HG02938 (cell line): Measurements from ENCODE around the gene CCNK.

Experiments
- ATAC-seq: cut with Tn5 transposase; IDR thresholded peaks from one replicate; pipeline ENCODE4 v1.9.1; 2021; ENCODE audit warnings: mild to moderate bottlenecking, moderate library complexity; ENCODE audit not compliant: unreplicated experiment

The CCNK gene

GRCh38 chr14:99518441-99519346, 37.5 kb downstream of the CCNK start:
- ATAC-seq = peak; percentile 50

GRCh38 chr14:99519347-99519881, 38.2 kb downstream of the CCNK start:
- ATAC-seq = no peak

GRCh38 chr14:99519931-99520421, 38.8 kb downstream of the CCNK start:
- no peak for ATAC-seq

- ATAC-seq = no peak
Observed at GRCh38 chr14:99520571-99521081, 39.4 kb downstream of the CCNK start.

GRCh38 chr14:99521176-99522024, 40.2 kb downstream of the CCNK start:
- no peak for ATAC-seq

- ATAC-seq = no peak
Observed at GRCh38 chr14:99522025-99522401, 40.8 kb downstream of the CCNK start.

- ATAC-seq = no peak
Observed at GRCh38 chr14:99522457-99522891, 41.3 kb downstream of the CCNK start.

GRCh38 chr14:99522934-99523703, 41.9 kb downstream of the CCNK start:
- no peak for ATAC-seq

GRCh38 chr14:99523704-99524055, 42.5 kb downstream of the CCNK start:
- ATAC-seq = no peak

GRCh38 chr14:99524091-99524661, 43.0 kb downstream of the CCNK start:
- ATAC-seq = no peak

- no peak for ATAC-seq
Observed at GRCh38 chr14:99524804-99525698, 43.8 kb downstream of the CCNK start.

- no peak for ATAC-seq
Observed at GRCh38 chr14:99525699-99526080, 44.5 kb downstream of the CCNK start.

GRCh38 chr14:99527026-99527425, 45.8 kb downstream of the CCNK start:
- ATAC-seq = no peak

- ATAC-seq = no peak
Observed at GRCh38 chr14:99527427-99528076, 46.3 kb downstream of the CCNK start.

GRCh38 chr14:99529899-99530298, 48.7 kb downstream of the CCNK start:
- no peak for ATAC-seq

- ATAC-seq = no peak
Observed at GRCh38 chr14:99530407-99531155, 49.4 kb downstream of the CCNK start.

- no peak for ATAC-seq
Observed at GRCh38 chr14:99531251-99532096, 50.3 kb downstream of the CCNK start.
